ENCODE data around the gene C22orf39.

GRCh38 chr22:19412478-19412877 lies 35.0 kb downstream of the C22orf39 start:
- TF ChIP-seq GATA3 (IDR thresholded peaks at IDR 0.05; ENCODE audit: low read depth, low read length) (no peak), GATA2 (IDR thresholded peaks at IDR 0.05; ENCODE audit: low read depth, low read length) (no peak)
